Activated CD8-positive, alpha-beta memory T cell treated with anti-CD3 and anti-CD28 coated beads, Interleukin-2, amount 50 U/mL, for 24 hours (primary cell): ENCODE measurements around the gene HAND2.

Experiments used
- DNase-seq: peaks from one replicate; pipeline ENCODE4 v3.0.0-alpha.2; 2020; ENCODE audit errors: extremely low read depth

Gene HAND2

DNA sequence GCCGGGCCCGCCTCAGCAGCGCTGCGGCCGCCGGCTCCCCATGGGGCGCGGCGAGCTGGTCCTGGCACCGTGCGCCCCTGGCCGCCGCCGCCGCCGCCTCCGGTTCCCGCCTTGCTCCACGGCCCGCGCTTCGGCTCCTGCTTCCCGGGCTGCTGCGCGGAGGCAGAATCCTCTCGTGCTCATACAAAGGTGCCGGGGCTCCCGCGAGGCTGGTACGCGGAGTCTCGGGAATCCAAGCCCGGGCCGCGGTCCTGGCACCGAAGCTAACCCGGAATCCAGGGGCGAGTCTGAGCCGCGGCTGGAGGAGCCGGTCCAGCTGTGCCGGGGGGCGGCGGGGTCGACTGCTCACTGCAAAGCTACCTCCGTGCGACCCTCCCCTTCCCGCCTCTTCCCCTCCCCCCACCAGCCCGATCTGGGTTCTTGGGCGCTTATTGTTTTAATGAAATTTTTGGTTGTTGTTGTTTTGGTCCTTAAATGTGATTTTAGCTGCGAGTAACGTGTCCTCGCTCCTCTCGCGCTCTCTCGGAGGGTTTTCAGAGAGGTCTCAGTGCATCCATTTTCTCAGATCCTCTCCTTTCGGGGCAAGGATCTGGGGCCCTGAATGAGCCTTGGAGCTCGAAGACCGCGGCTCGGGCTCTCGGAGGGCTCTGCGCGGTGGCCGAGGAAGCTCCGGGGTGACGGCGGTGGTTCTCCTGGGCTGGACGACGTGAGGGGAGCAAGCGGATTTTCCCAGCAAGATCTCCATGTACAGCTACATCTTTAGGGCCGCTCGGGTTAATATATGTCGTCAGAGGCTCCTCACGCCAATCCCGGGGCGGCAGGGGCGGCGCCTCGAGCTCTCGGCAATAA lies at the start of gene HAND2:
HAND2 (minus strand) TSS at position 753 of the 849 bp plus-strand sequence. CDS start 940 bp downstream, outside the sequence.
- no peak for DNase-seq

DNA sequence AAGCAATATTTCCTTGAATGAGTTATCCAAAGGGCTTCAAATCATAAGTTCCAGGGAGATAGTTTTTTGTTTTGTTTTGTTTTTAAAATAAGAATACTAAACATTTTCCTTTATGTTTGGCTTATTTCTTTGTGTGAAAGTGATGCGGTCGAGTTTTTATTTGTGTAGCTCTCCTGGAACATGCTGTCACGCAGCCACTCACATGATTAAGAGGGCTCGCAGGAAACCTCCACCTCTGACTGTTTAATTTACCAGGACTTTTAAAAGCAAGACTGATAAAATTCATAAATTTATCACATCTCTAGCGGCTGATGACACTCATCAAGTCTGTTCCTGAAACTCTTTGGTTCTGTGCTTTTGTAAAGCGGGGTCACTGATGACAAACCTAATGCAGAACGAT lies 48.9 kb upstream of the HAND2 start:
- no peak for DNase-seq

DNA sequence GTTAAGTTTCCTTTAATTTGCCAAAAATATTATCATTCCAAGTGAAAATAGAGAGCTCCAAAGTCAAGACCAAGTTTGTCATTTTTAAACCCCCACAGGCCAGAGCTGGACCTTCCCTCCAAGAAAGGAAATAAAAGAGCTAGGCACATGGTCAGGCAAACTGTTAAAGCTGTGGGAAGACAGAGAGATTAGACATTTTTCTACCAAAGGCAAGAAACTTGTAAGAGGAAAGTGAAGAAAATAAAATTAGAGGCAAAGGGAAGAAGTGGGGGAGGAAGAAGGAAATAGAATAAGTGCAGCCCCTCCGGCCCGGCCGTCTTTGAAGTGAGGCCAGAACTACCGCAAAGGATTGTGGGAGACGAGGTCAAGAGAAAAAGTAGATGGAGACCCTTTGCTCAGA lies 47.9 kb upstream of the HAND2 start:
- DNase-seq: no peak

DNA sequence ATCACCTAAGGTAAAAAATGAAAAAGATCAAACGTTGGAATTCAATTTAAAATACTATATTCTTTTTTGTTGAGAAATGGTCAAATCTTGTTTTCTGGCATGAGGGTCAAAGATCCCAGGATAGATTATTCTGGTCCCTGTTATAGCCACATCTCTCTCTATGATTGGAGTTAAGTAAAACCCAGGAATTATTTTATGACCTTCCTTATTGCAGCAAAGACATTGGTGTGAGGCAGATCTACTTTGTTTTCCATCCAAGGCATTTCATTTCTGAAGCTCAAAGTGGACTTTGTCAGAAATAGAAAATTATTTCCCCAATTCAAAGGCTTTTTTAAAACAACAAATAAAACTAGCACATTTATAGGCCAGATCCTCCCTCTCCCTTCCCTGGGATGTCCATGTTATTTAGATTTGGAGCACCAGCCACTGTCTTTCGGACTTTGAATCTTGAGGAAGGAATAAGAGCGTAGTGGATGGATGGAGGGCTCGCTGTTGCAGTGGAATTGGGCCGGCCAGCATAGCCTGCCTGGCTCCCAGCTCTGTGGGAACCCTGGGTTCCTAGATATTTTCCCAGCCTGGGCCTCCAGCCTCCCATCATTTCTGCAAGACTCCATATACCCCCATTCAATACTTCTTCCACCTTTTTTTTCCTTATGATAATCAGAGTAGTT lies 45.6 kb upstream of the HAND2 start:
- DNase-seq: no peak

DNA sequence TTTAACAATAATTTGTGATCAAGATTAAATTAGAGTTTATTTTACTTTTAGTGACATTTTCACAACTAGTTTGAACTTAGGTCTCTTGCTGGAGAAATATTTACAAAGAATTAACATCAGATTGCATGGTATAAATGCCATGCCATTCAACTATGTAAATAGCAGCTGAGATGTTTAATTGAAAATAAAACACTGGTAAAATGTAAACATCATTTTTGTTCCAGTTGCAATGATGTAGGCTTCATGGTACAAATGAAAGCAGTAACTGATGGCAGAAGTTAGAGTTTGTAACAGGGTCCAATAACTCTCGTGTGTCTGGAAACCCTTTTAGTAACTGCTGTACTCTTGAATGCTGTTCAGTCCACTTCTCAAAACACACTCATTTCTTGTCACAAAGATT lies 43.7 kb upstream of the HAND2 start:
- DNase-seq: no peak

DNA sequence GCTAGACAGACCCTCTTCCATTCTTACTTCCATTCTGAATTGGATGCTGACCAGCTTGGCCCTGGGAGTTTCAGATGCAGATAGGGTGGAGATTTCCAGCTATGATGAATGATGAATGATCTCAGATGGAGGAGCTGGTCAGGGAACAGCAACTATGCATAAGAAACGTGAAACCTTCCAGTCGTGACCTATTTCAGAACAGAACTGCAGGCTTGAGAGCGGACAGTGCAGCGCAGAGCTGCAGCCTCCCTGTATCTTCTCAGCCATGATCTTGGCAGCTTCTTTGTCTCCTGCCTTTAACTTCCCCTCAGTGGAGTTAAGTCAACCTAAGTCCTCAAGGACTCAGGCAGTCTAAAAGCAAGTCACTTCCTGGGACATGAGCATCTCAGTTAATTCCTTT lies 43.3 kb upstream of the HAND2 start:
- DNase-seq: no peak

DNA sequence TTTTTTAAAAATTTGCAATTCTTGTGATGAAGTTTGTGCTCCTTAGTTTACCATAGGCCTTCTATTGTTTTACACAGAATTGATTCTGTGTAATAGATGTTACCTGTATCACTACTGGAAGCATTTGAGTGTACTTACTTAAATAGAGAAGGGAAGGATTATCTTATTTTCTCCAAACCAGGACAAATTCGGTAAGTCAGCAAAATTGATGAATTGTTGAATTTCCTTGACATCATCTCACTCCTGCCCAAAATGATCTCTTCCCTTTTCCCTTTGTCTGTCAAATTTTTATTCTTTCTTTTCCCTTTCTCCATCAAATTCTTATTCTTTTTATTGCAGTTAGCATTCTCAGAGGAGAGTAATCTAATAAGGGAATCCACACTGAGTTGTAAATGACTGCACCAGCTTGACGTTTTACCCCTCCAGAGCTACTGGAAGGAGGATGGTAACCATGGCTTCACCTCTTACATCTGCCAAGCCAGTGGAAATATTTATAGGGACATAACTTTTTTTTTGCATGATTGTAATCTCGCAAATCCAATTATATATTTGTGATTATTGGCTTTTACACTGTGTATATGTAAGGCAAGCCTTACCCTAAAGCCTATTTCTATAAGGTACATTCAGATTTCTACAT lies 42.6 kb upstream of the HAND2 start:
- DNase-seq: no peak

DNA sequence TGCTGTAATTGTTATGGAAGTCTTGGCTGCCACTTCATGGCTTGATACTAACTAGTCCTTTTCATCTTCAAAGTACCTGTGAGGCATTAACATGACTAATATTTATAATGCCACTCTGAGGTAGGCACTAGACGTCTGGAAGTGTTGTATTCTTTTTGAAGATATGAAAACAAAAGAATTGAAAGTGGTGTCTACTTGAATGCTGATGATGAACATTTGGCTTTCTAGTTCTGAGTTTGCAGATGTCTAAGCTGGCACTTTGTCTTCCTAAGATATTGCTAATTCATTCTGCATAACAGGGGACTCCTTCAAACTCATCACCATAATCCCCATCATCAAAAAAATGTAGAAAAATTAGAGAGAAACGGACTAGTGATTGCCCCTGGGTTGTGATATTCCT lies 41.6 kb upstream of the HAND2 start:
- no peak for DNase-seq

DNA sequence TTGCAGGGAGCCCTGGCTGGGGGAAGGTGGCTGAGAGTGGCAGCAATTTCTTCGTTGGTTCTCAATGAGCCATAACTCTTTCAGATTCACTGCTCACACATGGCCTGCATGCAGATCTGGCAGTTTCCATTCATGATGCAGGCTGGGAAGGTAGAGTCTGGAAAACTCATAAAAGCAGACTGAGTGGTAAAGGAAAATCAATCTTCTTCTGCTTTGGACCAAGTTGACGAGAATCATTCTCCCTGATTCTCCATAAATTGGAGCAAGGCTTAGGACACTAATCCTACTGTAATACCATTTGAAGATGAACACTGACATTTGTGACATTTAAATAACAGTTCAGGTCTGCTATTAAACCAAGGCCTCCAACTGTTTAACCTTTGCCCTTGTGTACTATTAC lies 35.3 kb upstream of the HAND2 start:
- DNase-seq: no peak

DNA sequence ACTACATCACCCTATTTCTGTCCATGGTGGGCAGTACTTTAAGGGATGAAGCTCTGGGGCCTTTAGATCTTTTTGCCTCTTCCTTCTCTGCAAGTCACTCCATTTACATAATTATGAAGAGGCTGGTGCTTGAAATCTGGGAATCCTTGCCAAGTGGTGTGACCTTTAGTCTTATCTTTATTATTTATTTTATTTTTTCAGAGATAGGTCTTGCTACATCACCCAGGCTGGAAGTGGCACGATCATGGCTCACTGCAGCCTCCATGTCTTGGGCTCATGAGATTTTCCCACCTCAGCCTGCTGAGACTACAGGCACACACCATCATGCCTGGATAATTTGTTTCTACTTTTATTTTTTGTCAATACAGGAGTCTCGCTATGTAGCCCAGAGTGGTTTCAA lies 34.4 kb upstream of the HAND2 start:
- no peak for DNase-seq

DNA sequence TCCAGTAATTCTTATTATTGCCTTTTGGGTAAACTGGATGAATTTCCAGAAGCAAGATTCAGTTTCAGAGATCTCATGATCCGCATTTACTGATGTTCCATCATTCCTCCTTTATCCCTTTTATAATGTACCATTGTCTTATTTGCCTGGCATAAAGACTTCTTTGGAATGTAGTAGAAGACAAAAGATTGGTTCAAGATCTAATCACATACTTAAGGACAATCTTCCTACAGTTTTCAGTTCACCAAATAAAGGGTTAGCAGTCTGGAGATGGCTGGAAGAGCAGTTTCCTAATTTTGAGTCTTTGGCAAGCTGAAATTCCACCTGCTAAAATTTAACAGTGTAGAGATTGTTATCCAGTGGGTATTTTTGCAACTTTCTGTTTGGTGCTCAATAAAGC lies 30.9 kb upstream of the HAND2 start:
- DNase-seq: no peak

DNA sequence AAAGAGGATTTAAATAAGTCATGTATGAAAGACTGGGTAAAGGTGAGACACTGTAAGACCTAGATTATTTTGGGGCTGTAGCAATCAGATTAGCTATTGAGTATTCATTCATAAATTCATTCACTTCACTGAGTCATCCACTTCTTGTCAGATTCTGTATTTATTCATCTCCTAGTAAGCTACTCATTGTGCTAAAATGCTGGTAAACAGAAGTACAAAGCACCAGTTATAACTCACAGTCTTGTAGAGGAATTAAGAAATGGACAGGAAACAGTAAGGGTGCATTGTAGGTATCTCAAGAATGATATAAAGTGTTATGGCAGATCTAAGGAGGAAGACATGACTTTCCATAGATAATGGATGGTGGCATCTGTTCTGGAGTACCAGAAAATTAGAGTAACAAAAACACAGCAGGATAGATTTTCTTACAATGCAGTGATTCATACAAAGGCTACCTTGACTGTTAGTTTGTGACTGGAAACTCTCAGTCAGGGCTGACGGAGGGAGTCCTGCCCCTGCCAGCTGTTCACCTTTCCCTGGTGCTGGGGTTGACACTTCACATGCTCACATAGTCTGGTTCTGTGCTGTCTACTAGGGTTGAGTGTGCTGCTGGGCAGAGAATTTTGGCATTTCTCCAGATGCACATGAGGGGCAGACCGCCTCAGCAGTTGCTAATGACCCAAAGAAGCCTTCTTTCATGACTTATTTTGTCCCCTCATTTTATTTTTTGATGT lies 26.5 kb upstream of the HAND2 start:
- DNase-seq: no peak

DNA sequence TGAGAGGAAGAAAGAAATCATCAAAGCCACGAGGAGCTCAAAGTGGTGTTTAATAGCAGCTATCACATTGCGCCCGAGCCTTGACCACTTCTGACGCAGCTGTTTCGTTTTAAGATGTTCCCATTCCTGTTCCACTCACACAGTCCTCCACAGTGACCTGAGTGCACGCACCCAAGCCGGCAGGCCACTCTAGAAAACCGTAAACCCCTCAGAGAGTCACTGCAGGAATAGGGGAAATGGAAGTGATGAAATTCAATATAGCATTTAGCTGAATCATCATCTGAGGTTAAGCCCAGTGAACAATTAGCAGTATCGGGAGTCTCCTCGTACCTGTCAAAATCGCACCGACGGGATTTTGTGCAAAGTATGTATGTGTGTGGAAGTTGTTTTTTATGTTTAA lies 17.9 kb upstream of the HAND2 start:
- no peak for DNase-seq

DNA sequence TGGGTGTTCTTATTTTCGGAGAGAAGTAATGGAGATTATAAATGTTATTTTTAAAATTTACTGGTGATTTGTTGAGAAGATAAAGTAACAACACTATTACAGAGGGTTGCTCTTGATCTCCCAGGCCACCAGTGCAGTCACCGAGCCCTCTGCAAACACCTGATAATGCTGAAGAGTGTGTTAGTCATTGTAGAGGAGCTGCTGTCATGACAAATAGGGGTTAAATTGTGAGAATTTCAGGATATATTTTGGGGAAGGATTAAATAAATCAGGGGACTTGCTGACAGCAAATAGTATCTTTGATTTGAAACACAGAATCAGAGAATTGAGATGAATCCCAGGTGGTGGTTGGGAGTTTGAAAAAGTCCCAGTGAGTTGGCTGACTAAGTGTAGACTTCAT lies 16.7 kb upstream of the HAND2 start:
- DNase-seq: no peak

DNA sequence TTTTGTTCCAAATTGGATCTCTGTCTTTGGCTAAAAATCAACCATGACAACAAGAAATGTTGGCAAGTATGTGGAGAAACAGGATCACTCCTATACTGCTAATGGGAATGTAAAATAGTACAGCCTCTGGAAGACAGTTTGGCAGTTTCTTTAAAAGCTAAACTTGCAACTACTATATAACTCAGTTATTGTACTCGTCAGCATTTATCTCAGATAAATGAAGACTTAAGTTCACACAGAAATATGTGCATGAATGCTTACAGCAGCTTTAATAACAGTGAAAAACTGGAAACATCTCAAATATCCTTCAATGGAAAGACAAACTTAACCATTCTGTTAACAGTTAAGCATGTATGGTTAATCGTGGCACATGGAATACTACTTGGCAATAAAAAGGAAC lies 15.4 kb upstream of the HAND2 start:
- no peak for DNase-seq

DNA sequence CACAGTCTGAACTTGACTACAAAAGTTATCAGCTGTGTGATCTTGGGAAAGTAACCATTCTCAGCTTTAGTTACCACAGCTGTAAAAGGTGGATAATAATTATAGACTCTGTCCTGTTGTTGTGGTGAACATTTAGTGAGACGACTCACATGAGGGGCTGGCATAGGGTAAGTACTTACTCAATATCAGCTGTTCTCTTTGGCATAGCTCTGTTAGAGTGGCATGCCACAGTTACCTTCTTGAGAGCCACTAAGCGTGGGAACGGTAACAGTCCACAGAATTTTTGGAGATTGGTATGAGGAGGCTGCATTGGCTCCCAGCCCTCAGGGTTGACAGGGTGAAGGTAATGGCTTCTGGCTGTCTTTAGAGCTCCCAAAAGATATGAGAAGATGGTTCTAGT lies 13.2 kb upstream of the HAND2 start:
- DNase-seq: no peak

DNA sequence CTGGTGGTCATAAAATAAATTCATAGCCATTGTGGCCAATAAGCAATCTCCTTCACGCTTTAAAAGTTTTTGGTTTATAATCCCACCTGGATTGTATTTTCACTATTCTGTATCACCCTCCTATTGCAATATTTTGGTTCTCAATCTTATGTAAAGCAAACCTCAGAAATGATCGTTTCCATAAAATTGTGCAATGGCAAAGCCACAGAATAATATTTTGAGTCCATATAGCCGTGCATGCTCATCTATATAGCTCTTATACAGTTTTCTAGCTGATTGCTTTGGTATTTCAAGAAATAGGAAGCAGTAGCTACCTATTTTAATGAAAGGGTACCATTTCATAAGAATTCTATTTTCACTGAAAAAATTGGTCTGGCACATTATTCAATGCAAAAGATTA lies 10.0 kb upstream of the HAND2 start:
- DNase-seq: no peak

DNA sequence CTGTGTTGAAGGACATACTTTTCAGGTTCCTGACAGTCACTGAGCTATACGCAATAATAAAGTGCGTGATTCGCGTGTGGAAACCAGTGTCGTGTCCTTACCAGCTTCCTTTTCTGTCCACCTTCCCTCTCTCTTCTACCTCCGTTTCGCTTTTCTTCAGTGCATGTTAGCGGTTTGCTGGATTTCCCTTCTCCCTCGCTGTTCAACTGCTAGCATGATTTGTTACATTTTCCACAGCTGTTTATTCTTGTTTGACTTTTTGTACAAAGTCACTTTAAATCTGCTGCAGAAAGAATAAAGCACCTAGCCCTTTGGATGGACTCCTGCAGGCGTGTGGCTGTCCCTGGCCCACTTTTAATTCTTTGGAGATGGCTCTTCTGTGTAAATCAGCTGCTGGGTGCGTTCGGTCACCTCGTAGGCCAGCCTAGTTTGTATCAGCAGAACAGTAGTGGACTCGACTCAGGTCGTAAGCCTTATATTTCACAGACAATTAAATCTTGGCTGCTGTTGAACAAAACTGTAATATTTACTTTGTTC lies 8.9 kb upstream of the HAND2 start:
- no peak for DNase-seq

DNA sequence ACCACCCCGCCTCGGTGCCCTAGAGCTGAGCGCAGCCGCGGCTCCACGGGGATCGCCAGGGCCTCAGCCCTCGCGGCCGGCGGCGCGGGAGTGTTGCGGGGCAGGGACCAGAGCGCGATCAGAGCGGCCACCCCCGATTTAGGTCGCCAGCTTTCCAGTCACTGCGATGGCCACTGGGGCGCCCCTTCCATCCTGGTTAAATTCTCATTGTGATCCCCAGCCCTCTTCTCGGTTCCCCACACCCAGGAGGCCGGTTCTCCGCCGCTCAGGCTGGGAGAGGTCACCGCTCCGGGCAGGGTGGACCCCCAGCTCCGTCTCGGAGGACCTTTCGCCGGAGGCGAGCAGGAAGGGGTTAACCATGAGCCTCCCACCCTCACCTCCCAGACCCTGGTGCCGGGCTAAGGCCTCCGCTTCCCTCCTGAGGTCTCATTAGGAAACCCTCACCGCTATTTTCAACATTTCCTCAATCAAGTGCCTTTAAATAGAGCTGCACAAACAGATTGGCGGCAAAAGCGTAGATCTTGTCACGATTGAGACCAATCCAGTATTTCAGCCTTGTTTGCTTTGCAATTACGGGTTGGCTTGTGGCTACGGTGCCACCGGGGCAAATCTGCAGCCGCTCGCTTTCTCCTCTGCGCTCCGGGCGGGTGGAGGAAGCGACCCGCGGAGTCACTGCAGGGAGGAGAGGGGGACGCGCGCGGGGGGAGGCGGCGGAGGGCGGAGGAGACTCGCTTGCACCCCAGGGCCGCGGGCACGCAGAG lies 8.3 kb upstream of the HAND2 start:
- no peak for DNase-seq

DNA sequence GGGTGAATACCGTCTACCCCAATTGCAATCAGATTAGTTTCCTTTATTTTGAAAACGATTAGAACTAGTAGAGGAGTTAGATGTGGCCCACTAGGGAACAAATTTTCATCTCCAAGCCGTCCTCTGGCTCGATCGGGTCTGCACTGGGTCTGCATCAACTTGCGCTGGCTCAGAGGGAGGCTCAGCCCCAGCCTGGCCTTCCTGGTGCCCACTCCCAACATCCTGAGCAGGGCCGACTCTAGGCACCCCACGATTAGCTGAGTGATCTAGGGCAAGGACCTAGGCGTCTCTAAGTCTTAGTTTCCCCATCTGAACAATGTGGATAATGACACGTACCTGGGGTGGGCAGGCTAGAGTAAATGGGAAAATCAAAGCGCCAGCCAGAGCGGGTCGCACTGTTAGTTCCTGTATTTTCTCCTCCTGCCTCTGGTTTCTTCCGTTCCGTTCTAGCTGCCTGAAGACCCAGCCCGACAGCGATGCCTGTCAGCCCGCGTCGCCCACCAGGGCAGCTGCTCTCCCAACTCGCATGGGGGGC lies 7.7 kb upstream of the HAND2 start:
- no peak for DNase-seq

DNA sequence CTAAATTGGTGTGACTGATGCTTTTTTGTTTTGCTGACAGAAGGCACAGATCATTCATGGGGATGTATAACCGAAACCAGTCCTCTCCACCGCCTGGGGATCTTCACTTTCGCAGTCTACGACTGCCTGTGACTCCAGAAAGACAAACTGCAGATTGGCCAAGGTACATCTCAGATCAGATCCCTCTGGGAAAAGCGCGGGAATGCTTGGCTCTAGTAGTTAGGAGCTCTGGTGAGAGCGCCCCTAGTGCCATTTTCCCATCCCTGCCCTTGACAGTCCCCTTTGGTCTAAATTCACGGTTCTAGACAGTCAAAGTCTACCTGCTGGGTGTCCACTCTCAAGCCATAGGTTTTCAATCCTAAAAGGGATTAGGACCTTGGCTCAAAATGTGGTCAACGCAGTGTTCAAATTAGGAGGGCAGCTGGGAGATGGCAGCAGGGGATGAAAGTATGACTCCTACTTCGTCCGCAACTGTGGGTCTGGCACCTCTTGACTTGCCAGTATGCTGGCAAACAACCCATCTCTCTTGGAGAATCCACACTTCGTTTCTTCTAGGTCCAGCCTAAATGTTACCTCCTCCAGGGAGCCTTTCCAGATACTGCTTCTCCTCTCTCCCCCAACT lies 6.9 kb upstream of the HAND2 start:
- DNase-seq: no peak
